ENCODE measurements around the gene ADAM10.

ADAM10 gene

DNA sequence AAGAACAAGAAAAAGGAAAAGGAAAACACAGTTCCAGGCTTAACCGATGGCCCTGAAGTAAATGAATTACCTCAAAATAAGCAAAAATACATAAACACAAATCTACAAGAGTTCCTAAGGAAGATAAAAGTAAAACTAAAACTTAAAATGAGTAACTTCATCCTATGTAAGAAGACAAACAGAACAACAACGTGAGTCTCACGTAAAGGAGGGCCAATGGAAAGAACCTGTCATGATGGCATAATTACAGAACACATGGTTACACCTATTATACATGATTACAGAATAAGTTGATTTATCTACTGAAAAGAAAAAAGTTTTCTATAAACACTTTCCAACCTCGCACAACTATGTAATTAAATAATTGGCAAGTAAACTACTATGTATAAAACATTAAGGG lies 42.1 kb downstream of the ADAM10 start:
- no peak overlapping the region for H3K27ac ChIP-seq (ENCODE audit: extremely low read depth, low read depth, low read length)
- ChIA-PET POLR2A (no interaction called here), CTCF (no interaction called here)
- no peaks in the 10 kb centered on the region for H3K9me3 ChIP-seq (ENCODE audit: control insufficient read depth, insufficient read depth, low read depth, low read length)
- H3K36me3 ChIP-seq (ENCODE audit: control insufficient read depth in 2 of 2, insufficient read depth in 1 of 2, low read length in 2 of 2): no peaks in the 10 kb centered on the region; a peak in 1 of 3 replicates
- 0 out of 2 replicates have a peak, but pooled peaks cover 2% of the 10 kb centered on the region for H3K4me1 ChIP-seq (ENCODE audit: control insufficient read depth, insufficient read depth, low read length)
- H3K4me3 ChIP-seq (ENCODE audit: low read depth, low read length): no peak overlapping the region
- TF ChIP-seq ZNF785 (tag by site-specific recombination; IDR thresholded peaks at IDR 0.05) (no peak), ZFP69B (tag by site-specific recombination; IDR thresholded peaks at IDR 0.05) (no peak), ZNF610 (tag by site-specific recombination; IDR thresholded peaks at IDR 0.05; ENCODE audit: borderline replicate concordance) (no peak), ZNF214 (tag by site-specific recombination; IDR thresholded peaks at IDR 0.05; ENCODE audit: borderline replicate concordance) (no peak), ZNF558 (tag by site-specific recombination; IDR thresholded peaks at IDR 0.05) (no peak), ZBTB44 (tag by site-specific recombination; IDR thresholded peaks at IDR 0.05) (no peak)

GRCh38 chr15:58705105-58705504 lies 44.4 kb downstream of the ADAM10 start:
- POLR2A ChIA-PET: no interaction called here
- no peaks in the 10 kb centered on the region for H3K9me3 ChIP-seq (ENCODE audit: control insufficient read depth, insufficient read depth, low read depth, low read length)
- no peaks in the 10 kb centered on the region; a peak in 1 of 3 replicates for H3K36me3 ChIP-seq (ENCODE audit: control insufficient read depth in 2 of 2, insufficient read depth in 1 of 2, low read length in 2 of 2)
- CTCF ChIA-PET: interaction anchor here (0.6 kb wide), 1 partner anchor 22 kb away, joined by 3 read pairs; no protein-coding TSS in a partner anchor
- no peak overlapping the region for H3K4me3 ChIP-seq (ENCODE audit: low read depth, low read length)
- TF ChIP-seq, protein P1, sequence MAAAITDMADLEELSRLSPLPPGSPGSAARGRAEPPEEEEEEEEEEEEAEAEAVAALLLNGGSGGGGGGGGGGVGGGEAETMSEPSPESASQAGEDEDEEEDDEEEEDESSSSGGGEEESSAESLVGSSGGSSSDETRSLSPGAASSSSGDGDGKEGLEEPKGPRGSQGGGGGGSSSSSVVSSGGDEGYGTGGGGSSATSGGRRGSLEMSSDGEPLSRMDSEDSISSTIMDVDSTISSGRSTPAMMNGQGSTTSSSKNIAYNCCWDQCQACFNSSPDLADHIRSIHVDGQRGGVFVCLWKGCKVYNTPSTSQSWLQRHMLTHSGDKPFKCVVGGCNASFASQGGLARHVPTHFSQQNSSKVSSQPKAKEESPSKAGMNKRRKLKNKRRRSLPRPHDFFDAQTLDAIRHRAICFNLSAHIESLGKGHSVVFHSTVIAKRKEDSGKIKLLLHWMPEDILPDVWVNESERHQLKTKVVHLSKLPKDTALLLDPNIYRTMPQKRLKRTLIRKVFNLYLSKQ (tag by site-specific recombination; IDR thresholded peaks at IDR 0.05; ENCODE audit: borderline replicate concordance): no peak
- TF ChIP-seq ZNF311 (tag by site-specific recombination; IDR thresholded peaks at IDR 0.05; ENCODE audit: borderline replicate concordance): no peak
- 0 out of 2 replicates have a peak, but pooled peaks cover 2% of the 10 kb centered on the region for H3K4me1 ChIP-seq (ENCODE audit: control insufficient read depth, insufficient read depth, low read length)
- no peak overlapping the region for H3K27ac ChIP-seq (ENCODE audit: extremely low read depth, low read depth, low read length)

DNA sequence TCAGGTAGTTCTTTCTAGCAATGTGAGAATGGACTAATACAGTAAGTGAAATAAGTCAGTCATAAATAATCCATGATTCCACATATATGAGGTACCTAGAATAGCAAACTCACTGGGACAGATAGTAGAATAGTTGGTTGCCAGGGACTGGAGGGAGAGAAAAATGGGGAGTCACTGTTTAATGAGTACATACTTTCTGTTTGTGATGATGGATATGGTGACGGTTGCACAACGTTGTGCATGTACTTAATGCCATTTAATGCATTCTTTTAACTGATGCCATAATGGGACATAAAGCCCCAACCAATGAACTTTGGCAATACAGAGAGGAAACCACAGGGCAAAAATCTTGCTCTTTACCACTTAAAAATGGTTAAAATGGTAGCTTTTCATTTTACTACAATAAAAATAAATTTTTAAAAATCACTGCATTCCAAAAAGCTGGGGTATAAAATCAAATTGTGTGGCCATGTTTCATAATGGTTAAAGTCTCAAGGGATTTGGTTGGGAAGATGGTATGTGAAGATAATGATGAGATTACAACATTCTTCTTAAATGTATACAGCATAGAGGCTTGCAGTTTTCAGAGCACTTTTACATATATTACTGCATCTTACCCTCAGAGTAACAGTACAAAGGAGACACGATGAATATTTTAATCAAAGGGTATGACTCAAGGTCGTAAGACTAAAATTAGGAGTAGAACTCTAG lies 45.2 kb downstream of the ADAM10 start:
- Histone ChIP-seq H3K4me1 (ENCODE audit: control insufficient read depth, insufficient read depth, low read length) (0 out of 2 replicates have a peak, but pooled peaks cover 2% of the 10 kb centered on the region), H3K36me3 (ENCODE audit: control insufficient read depth in 2 of 2, insufficient read depth in 1 of 2, low read length in 2 of 2) (no peaks in the 10 kb centered on the region; a peak in 1 of 3 replicates), H3K9me3 (ENCODE audit: control insufficient read depth, insufficient read depth, low read depth, low read length) (no peaks in the 10 kb centered on the region), H3K27ac (ENCODE audit: extremely low read depth, low read depth, low read length) (no peak overlapping the region), H3K4me3 (ENCODE audit: low read depth, low read length) (no peak overlapping the region)
- TF ChIP-seq, protein P2, sequence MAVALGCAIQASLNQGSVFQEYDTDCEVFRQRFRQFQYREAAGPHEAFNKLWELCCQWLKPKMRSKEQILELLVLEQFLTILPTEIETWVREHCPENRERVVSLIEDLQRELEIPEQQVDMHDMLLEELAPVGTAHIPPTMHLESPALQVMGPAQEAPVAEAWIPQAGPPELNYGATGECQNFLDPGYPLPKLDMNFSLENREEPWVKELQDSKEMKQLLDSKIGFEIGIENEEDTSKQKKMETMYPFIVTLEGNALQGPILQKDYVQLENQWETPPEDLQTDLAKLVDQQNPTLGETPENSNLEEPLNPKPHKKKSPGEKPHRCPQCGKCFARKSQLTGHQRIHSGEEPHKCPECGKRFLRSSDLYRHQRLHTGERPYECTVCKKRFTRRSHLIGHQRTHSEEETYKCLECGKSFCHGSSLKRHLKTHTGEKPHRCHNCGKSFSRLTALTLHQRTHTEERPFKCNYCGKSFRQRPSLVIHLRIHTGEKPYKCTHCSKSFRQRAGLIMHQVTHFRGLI (tag by site-specific recombination; IDR thresholded peaks at IDR 0.05): no peak
- TF ChIP-seq GLI4 (tag by site-specific recombination; IDR thresholded peaks at IDR 0.05) (no peak), ZNF555 (tag by site-specific recombination; conservative IDR thresholded peaks at IDR 0.05) (no peak), ZNF561 (tag by site-specific recombination; IDR thresholded peaks at IDR 0.05; ENCODE audit: borderline replicate concordance) (no peak), ZNF174 (tag by site-specific recombination; IDR thresholded peaks at IDR 0.05) (no peak), ZFHX2 (tag by site-specific recombination; conservative IDR thresholded peaks at IDR 0.05) (no peak), ZNF830 (tag by site-specific recombination; IDR thresholded peaks at IDR 0.05; ENCODE audit: low read depth) (no peak), ZBTB21 (tag by site-specific recombination; IDR thresholded peaks at IDR 0.05) (no peak), ZNF654 (tag by site-specific recombination; IDR thresholded peaks at IDR 0.05; ENCODE audit: low read depth) (no peak), ZEB2 (tag by site-specific recombination; IDR thresholded peaks at IDR 0.05) (no peak), ZNF19 (tag by site-specific recombination; IDR thresholded peaks at IDR 0.05; ENCODE audit: low read depth) (no peak)
- CTCF ChIA-PET: no interaction called here
- POLR2A ChIA-PET: no interaction called here

All from HEK293 (cell line).